ENCODE results near the gene SLC9C2. TPM values are rescaled to one million over a fixed set of nuclear protein-coding genes. Genes with fewer than 3 reads are reported as not detected.
"Not testable (repeated sequence)": the region's sequence is repeated elsewhere in the genome, so short reads cannot be mapped to it uniquely, and the experiment has no call there.

Gene SLC9C2
- total RNA-seq, 1 donor from 2014 or later, result not detected

DNA sequence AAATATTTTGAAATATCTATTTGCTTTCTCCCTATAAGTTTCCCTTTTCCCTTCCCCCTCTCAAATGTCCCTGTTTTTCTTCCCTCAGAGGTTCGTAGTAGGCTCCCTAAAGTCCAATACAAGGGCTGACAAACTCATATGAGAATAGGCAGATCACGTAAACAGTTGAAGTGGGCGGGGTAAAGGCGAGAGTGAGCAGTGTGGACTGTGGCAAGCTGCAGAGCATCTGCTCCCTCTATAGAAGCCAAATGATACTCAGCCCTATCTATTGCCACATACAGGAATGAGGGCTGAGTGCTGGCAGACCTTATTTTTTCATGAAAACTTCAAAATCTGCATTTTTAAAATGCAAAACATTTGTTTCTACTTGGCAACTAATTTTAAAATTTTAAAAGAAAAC lies 99.5 kb downstream of the SLC9C2 start:
- DNase-seq (no peak), ATAC-seq (ENCODE audit: poor library complexity) (no peak)
- intact Hi-C loops (cut with DNase I), result no loop called here

DNA sequence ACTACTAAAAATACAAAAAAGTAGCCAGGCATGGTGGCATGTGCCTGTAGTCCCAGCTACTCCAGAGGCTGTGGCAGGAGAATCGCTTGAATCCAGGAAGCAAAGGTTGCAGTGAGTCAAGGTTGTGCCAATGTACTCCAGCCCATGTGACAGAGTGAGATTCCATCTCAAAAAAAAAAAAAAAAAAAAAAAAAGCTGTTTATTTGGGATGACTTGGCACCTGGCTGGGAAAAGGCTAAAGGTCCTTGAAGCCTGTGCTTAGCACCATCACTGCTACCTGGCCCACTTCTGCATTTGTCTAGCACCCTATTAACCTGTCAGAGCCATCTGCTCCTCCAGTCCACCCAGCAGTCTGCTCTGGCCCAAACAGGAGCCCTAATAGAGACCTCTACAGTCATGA lies 100.8 kb downstream of the SLC9C2 start:
- ATAC-seq (ENCODE audit: poor library complexity) (no peak), DNase-seq (no peak)
- intact Hi-C loops (cut with DNase I), result no loop called here

GRCh38 chr1:173499729-173500128 lies 103.1 kb downstream of the SLC9C2 start:
- intact Hi-C loops (cut with DNase I), result no loop called here
- no peak for ATAC-seq (ENCODE audit: poor library complexity)
- no peak for DNase-seq

DNA sequence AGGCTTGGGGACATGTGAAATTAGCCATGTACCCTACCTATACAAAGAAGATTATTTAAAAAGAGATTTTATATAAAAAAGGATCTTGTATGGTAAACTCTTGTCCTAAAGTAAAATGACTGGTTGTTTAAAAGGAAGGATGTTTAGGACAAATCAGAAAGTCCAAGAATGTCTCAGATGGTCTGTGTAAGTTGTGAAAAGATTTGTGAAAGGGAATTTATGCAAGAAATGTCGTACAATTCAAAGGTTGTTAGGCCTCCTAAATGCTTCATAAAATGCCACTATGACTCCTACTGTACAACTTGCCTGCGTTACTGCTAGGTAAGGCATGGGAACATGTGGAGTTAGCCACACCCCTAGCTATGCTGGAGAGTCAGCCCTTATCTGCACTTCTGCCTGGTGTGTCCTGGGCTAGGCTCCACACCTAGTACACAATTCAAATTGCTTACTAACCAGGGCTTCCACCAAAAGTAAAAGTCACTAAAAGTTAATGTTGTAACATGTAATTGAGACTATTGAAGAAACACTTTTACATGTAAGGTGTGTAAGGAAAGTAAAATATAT lies 106.0 kb downstream of the SLC9C2 start:
- ATAC-seq (ENCODE audit: poor library complexity) (no peak), DNase-seq (no peak)
- intact Hi-C loops (cut with DNase I), result no loop called here

DNA sequence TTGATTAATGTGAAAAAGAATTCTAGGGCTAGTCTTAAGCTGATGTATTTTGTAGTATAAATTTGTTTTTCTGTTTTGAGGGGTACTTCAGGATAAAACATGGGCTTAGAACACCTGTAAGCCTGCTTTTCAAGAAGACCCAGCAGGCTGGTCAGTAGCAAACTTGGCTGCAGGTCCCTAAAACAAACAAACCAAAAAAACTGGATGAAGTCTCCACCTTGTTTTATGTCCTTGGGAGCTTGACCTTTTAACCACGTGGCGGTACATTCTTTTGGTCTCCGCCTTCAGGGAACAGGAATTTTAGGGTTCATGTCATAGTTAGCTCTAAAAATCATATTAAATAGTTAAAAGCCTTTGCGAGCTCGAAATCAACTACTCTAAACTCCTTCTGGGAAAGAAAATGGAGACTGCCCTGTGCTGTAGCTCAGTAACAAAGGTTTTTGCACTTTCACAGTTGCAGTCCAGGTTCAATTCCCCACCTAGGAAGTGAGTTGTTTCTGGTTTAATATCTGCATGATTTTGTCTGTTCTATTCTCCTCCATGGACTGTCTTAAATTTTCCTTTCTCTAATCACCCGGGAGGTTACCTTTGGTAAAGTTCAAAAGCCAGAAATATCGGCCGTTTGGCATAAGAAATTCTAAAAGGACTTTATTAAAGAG lies 107.1 kb downstream of the SLC9C2 start:
- ATAC-seq (ENCODE audit: poor library complexity) (no peak), DNase-seq (no peak)
- intact Hi-C loops (cut with DNase I), result no loop called here

GRCh38 chr1:173493125-173493524 lies 109.7 kb downstream of the SLC9C2 start:
- intact Hi-C loops (cut with DNase I); ATAC-seq (ENCODE audit: poor library complexity); DNase-seq: not testable (repeated sequence)

- DNase-seq, result no peak
- intact Hi-C loops (cut with DNase I), result no loop called here
- no peak for ATAC-seq (ENCODE audit: poor library complexity)
Observed at GRCh38 chr1:173491508-173491907, 111.4 kb downstream of the SLC9C2 start.

GRCh38 chr1:173489929-173490328 lies 112.9 kb downstream of the SLC9C2 start:
- intact Hi-C loops (cut with DNase I), result no loop called here
- DNase-seq, result no peak
- no peak for ATAC-seq (ENCODE audit: poor library complexity)

GRCh38 chr1:173489149-173489600 lies 113.7 kb downstream of the SLC9C2 start:
- peak; percentile 16 for ATAC-seq (ENCODE audit: poor library complexity)
- intact Hi-C loops (cut with DNase I), result no loop called here
- DNase-seq, result no peak

DNA sequence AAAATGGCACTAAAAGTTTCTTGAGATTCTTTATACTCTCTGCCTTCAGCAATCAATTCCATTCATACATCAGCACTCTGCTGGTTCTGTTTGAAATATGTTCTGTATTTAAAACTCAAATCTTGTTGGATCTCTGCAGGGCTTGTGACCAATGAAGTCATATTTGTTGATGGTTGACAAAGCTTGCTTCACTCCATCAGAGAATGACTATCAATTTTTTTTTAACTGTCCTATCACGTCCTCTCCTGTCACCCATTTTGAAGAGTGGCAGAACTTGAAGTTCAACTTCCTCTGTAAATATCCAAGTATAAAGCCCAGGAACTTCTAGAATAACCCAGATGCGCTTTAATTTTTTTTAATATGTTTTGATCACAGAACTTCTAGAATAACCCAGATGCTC lies 114.9 kb downstream of the SLC9C2 start:
- ATAC-seq (ENCODE audit: poor library complexity), result no peak
- intact Hi-C loops (cut with DNase I), result no loop called here
- DNase-seq, result no peak

GRCh38 chr1:173485401-173485800 lies 117.5 kb downstream of the SLC9C2 start:
- DNase-seq (no peak), ATAC-seq (ENCODE audit: poor library complexity) (no peak)
- intact Hi-C loops (cut with DNase I), result no loop called here

DNA sequence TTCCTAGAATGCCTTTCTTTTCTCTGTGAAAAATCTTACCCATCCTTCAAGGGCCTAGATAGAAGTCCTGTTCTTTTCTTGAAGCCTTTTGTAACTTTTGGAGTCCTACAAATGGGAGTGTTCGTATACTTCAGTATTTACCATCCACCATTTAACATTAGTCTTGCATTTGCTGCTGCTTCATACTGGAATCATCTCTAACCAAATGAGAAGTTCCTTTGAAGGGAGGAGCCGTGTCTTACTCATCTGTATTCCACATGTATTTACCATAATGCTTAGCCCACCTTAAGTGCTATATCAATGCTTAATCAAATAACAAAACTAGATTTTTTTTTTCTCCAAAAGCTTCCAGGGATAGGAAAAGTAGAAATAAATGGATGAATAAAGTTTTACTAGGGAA lies 118.6 kb downstream of the SLC9C2 start:
- intact Hi-C loops (cut with DNase I), result no loop called here
- ATAC-seq (ENCODE audit: poor library complexity) (no peak), DNase-seq (no peak)

DNA sequence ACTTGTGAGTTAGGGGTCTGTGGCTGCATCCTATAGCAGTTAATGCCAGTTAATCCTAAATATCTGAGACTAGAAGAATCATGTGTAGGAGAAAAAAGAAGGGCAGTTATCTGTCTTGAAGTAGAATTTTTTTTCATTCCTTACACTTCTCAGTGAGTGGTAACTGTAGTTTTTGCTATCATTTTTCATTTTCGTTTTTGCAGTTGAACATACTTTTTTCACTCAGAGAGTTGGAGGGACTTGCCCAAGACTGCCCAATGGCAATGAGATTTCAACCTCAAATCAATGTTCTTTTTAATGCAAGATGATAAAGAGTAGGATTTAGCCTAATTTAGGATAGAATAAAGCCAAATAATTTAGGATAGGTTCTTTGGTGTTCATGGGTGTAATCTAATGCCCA lies 120.2 kb downstream of the SLC9C2 start:
- intact Hi-C loops (cut with DNase I), result no loop called here
- no peak for DNase-seq
- no peak for ATAC-seq (ENCODE audit: poor library complexity)

DNA sequence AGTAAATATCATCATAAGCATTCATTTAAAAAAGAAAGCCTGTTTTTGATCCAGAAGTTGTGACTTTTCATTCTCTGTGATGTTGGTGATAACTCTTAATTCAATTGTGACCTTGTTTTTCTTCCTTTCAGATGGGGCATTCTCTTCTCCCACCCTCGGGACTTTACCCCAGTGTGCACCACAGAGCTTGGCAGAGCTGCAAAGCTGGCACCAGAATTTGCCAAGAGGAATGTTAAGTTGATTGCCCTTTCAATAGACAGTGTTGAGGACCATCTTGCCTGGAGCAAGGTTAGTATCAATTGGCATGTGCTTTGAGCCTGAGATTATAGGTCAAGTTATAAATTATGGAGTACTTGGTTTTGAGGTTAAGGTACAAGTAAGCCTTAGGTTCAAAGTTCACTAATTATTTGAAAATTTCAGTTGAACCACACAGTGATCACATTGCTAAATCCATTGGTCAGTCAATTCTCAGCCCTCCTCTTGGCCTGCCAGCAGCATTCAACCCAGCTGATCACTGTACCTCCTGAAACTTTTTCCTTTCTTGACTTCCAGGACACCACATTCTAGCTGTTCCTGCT lies 121.6 kb downstream of the SLC9C2 start:
- intact Hi-C loops (cut with DNase I), result no loop called here
- ATAC-seq (ENCODE audit: poor library complexity) (no peak), DNase-seq (peak; percentile 46)

GRCh38 chr1:173479649-173480048 lies 123.2 kb downstream of the SLC9C2 start:
- no peak for ATAC-seq (ENCODE audit: poor library complexity)
- intact Hi-C loops (cut with DNase I), result loop anchor here (5.0 kb wide), 2 partner anchors 47 to 388 kb away; partner anchors contain the start of genes GAS5 and ZBTB37
- no peak for DNase-seq

GRCh38 chr1:173478094-173478674 lies 124.7 kb downstream of the SLC9C2 start:
- intact Hi-C loops (cut with DNase I), result loop anchor here (5.0 kb wide), 2 partner anchors 46 to 389 kb away; partner anchors contain the start of genes GAS5 and ZBTB37
- peak; percentile 49 for DNase-seq
- peak; percentile 69 for ATAC-seq (ENCODE audit: poor library complexity)

DNA sequence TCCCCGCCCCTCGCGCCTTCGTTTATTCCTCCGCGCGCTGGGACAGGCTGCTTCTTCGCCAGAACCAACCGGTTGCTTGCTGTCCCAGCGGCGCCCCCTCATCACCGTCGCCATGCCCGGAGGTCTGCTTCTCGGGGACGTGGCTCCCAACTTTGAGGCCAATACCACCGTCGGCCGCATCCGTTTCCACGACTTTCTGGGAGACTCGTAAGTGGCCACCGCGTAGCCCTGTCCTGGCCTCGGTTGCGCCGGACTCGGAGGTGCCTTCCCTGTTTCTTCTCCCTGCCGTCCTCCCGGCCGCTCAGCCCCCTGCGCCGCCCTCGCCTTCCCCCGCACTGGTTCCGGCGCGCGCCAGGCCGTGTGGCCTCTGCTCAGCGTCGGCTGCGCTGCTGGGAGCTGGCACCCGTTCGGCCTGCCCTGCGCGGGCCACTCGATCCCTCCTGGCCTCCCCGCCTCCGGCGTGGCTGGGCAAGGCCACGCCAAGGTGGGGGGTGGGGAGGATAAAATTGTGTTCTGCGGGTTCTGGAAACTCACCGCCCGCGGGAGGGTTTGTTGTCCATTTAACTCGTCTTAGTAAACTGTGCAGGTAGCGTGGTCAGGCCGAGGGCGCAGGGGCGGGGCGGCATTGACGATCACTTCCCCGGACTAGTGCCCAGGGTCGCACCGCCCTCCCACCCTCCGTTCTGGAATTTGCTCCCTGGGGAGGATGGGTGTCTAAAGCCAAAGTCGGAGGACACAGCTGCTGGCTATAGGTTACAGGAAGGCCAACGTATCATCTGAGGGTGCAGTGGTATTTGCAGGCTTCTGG lies 125.4 kb downstream of the SLC9C2 start, which contains the start of gene PRDX6:
Gene PRDX6, plus strand, starts transcription at position 50 of the 808 bp plus-strand sequence. Its CDS starts 63 bp downstream, at position 113.
- ATAC-seq (ENCODE audit: poor library complexity) (peak; percentile 65), DNase-seq (peak; percentile 77)
- intact Hi-C loops (cut with DNase I), result loop anchor here (5.0 kb wide), 2 partner anchors 45 to 390 kb away; partner anchors contain the start of genes GAS5 and ZBTB37

- intact Hi-C loops (cut with DNase I), result loop anchor here (5.0 kb wide), 2 partner anchors 44 to 391 kb away; partner anchors contain the start of genes GAS5 and ZBTB37
- peak; percentile 97 for DNase-seq
- peak; percentile 89 for ATAC-seq (ENCODE audit: poor library complexity)
Observed at GRCh38 chr1:173476665-173477285, 126.1 kb downstream of the SLC9C2 start.

Measured in Right ventricle myocardium superior (tissue), 1 donor.